Measurements from ENCODE around the gene SPATS2L.

GRCh38 chr2:200373231-200373630, 66.7 kb downstream of the SPATS2L start:
- TF ChIP-seq CTCF (IDR thresholded peaks at IDR 0.05) (no peak), POLR2A (IDR thresholded peaks at IDR 0.05) (no peak)
